Measurements from ENCODE around the gene TCF7L2.
A peak's percentile ranks its signal among the peaks of the same experiment; 100 is the strongest.

The TCF7L2 gene

GRCh38 chr10:112949875-112950507, at the start of gene TCF7L2:
TSS of gene TCF7L2 (plus strand) at chr10:112950247. CDS start at chr10:112950757, 510 bp downstream.
- peak; percentile 66 for DNase-seq

- no peak for DNase-seq
Observed at GRCh38 chr10:112902730-112903129, 47.3 kb upstream of the TCF7L2 start.

- no peak for DNase-seq
Observed at GRCh38 chr10:112904000-112904399, 46.0 kb upstream of the TCF7L2 start.

DNA sequence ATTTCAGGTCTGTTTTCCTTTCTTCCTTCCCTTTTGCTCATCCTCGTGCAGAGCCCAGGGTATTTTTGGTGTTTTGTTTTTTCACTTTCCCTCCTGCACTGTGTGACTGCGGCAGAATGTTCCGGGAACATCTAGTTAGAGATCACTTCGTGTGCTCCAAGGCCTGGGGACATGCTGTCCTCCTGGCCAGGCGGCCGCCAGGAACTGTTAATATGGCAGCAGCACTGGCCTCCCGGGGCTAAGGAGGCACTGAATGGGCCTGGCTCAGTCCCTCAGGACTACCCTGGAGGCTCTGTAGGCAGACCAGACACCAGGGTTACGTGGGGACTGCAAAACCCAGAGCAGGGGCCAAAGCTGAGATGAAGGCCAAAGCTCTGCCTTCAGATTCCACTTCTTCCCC, 43.1 kb upstream of the TCF7L2 start:
- DNase-seq, result no peak

GRCh38 chr10:112907893-112908292, 42.2 kb upstream of the TCF7L2 start:
- DNase-seq, result no peak

DNA sequence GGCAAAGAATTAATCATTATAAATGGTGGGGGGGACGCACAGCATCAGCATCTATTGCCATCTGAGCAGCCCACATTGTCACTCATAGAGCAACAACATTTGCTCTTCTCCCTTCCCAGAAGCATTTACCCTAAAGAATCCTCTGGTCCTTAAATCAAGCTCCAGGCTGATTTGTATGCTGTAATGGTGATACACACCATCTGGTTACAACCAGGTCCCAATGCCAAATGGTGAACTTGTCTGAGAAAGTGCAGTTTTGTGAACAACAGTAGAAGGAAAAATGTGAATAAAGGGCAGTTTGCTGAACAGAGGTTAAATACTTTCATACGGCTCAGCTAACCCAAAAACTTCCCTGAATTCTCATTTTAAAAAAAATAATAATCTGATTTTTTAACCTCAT, 38.8 kb upstream of the TCF7L2 start:
- DNase-seq, result no peak

GRCh38 chr10:112912410-112912928, 37.6 kb upstream of the TCF7L2 start:
- no peak for DNase-seq

- no peak for DNase-seq
Observed at GRCh38 chr10:112913255-112913654, 36.8 kb upstream of the TCF7L2 start.

- no peak for DNase-seq
Observed at GRCh38 chr10:112913661-112914287, 36.3 kb upstream of the TCF7L2 start.

- no peak for DNase-seq
Observed at GRCh38 chr10:112914288-112914952, 35.6 kb upstream of the TCF7L2 start.

DNA sequence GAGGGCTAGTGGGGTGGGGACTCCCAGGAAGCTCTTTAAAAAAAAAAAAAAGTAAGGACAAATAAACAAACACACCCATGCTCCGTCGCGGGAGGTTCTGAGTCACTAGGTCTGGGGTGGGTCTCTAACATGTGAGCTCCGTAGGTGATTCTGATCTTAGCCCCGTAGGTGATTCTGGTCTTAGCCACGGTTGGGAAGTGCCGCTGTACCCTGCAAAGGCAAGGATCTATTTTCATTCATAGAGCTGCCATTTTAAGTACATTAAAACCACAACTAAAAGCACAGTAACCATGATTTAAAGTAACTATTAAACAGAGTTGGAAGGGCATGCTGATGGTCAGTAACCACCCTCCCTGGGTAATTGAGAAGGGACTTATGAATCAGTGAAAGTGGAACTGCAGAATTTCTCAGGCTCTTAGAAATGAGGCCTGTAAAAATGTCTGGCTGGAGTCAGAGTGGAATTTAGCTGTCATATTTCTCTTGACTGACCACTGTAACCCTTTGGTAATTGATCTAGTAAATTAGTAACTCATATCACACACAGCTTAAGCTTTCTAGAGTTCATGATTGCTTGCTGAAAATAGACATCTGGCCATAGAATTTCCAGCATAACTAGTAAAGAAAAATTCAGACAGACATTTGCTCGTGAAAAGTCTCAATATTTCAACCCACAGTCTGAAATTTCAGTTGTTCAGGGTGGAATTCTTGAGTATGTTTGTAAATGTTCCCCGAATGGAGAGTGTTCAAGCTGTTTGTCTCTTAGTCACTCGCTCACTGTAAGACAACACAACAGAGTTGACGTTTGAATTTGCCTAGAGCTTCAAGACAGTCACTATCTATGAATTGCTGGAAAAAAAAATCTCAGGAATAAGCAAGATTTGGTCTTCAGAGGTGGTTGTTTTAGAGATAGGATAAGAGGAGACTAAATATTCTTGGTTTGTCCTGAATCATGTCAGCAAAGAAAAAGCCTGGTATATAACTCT, 34.2 kb upstream of the TCF7L2 start:
- no peak for DNase-seq

GRCh38 chr10:112917681-112918080, 32.4 kb upstream of the TCF7L2 start:
- no peak for DNase-seq

GRCh38 chr10:112918771-112919170, 31.3 kb upstream of the TCF7L2 start:
- no peak for DNase-seq

- no peak for DNase-seq
Observed at GRCh38 chr10:112919721-112920120, 30.3 kb upstream of the TCF7L2 start.

DNA sequence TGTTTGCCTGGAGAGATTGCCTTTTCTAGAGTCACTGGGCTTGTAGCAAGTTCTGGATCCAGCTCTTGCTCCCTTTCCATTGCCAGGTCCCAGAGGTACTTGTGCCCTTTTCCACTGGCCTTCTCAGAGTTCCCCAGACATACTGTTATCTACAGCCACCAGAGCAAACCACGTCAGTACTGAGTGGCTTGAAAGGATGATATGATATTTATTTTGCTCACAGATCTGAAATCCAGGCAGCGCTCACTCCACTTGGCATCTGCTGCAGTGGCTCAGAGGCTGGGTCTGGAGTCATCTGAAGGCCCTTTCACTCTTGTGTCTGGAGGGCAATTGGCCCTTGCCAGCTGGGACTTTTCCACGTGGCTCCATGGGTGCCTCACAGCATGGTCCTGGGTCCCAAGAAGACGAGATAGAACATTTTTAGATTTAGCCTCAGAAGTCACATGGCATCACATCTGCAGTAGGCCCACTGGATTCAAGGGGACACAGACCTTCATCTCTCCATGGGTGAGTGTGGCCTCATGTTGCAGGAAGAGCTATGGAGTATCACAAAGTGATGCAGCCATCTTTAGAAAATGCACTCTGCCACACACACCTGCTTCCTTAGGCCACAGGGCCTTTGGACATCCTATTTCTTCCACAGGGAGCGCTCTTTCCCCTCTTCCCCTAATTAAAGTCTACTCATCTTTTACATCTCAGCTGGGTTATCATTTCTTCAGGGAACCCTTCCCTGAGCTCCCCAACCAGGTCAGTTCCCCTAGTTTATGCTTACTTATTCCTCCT, 22.9 kb upstream of the TCF7L2 start:
- no peak for DNase-seq

DNA sequence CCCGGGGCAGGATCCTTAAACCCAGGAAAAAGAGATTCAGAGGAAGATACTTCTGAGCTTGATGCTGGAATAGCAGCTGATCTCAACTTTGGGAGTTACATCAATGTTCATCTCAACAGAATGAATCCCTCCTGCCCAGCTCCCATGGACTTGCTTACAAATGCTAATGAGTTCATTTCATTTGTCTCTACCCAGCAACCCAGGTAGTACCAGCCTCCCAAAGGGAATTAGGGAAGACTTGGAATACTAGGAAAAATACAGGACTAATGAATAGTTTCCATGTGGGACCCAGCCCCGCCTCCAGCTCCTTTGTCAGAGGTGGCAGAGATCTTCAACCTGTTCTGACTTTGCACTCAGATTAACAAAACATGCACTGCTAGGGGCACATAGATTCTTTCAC, 22.1 kb upstream of the TCF7L2 start:
- no peak for DNase-seq

DNA sequence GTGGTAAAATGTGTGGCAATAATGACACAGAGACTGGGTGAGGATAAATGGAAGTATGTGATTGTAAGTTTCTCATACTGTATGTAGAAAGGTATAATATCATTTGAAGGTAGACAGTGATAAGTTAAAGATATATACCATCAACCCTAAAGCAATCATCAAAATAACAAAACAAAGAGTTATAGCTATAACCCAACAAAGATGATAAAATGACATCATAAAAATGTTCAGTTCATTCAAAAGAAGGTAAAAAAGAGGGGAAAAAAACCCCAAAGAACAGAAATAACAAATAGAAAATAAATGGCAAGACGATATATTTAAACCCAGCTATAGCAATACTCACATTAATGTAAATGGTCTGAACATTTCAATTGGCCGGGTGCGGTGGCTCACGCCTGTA, 17.4 kb upstream of the TCF7L2 start:
- no peak for DNase-seq

GRCh38 chr10:112934193-112934592, 15.9 kb upstream of the TCF7L2 start:
- DNase-seq, result no peak

- no peak for DNase-seq
Observed at GRCh38 chr10:112938808-112939482, 11.1 kb upstream of the TCF7L2 start.

- no peak for DNase-seq
Observed at GRCh38 chr10:112945811-112946210, 4.2 kb upstream of the TCF7L2 start.

DNA sequence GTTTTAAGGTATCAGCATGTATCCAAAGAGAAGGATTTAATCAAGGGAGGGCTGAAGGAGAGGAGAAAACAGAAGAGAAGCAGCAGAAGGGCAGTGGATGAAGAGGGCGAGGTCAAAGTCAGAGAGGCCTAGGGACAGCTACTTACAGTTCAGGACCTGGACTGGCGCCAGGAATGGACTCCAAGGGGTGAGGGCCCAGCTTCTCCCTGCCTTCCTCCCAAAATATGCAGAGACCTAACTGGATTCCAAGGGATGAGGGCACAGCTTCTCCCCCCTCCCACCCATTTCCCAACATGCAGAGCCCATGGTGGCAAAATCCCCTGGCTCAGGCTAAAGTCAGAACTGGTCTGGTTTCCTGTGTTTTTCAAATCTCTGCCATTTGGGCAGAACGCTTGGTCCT, 3.4 kb upstream of the TCF7L2 start:
- DNase-seq, result no peak

All from NCI-H1694 treated with DMSO at 0.1 percent for 48 hours (cell line).